Esophagus squamous epithelium (tissue), 4 donors: ENCODE measurements around the gene AGBL2.

Experiments
- POLR2A ChIP-seq, 4 donors: fragments of 450-650 bp; IDR thresholded peaks; one replicate each; pipeline ENCODE4 v1.6.1; 2017; ENCODE audit warnings: antibody characterized with exemption in 4 of 4, mild to moderate bottlenecking in 4 of 4, moderate library complexity in 3 of 4
- TF ChIP-seq, protein P1 (sequence below), 6 experiments: fragments of 450-650 bp in 4 of 6; fragments of 200-600 bp in 2 of 6; sonication (generic) in 2 of 6; IDR thresholded peaks; one replicate each; pipeline ENCODE4 v1.5.1; 2016 to 2019; ENCODE audit warnings: antibody characterized with exemption in 6 of 6, mild to moderate bottlenecking in 4 of 6, moderate library complexity in 4 of 6

DNA sequence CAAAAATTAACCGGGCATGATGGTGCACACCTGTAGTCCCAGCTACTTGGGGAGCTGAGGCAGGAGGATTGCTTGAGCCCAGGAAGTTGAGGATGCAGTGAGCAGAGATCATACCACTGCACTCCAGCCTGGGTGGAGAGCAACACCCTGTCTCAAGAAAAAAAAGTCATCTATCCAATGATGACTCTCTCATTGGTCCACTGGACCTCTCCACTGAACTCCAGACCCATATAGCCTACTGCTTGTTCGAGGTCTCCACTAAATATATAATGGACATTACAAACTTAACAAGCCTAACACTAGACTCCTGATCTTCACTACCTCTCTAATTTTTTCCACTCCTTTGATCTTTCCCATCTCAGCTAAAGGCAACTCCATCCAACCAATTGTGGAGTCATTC is 39.3 kb downstream of the AGBL2 start:
- TF ChIP-seq, protein P1, sequence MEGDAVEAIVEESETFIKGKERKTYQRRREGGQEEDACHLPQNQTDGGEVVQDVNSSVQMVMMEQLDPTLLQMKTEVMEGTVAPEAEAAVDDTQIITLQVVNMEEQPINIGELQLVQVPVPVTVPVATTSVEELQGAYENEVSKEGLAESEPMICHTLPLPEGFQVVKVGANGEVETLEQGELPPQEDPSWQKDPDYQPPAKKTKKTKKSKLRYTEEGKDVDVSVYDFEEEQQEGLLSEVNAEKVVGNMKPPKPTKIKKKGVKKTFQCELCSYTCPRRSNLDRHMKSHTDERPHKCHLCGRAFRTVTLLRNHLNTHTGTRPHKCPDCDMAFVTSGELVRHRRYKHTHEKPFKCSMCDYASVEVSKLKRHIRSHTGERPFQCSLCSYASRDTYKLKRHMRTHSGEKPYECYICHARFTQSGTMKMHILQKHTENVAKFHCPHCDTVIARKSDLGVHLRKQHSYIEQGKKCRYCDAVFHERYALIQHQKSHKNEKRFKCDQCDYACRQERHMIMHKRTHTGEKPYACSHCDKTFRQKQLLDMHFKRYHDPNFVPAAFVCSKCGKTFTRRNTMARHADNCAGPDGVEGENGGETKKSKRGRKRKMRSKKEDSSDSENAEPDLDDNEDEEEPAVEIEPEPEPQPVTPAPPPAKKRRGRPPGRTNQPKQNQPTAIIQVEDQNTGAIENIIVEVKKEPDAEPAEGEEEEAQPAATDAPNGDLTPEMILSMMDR (IDR thresholded peaks at IDR 0.05): no peak
- no peak for TF ChIP-seq POLR2A (IDR thresholded peaks at IDR 0.05)
